CD4-positive, CD25-positive, alpha-beta regulatory T cell (primary cell): ENCODE measurements around the gene ZBTB16. TPM values are rescaled to one million over a fixed set of nuclear protein-coding genes. Genes with fewer than 3 reads are reported as not detected.
A peak's percentile ranks its signal among the peaks of the same experiment; 100 is the strongest.

Experiments
- ATAC-seq, 2 donors: fragments of 150-1000 bp; cut with Tn5 transposase; one replicate each; pipeline ENCODE4 v1.10.0; 2021; ENCODE audit warnings: low read depth in 2 of 2, moderate number of reproducible peaks in 2 of 2, moderate library complexity in 1 of 2
- DNase-seq, 3 donors: peaks; one replicate each; pipeline versions ENCODE4 v3.0.0 to v3.0.0-alpha.2; 2012 to 2022; ENCODE audit warnings: mixed read lengths in 1 of 3
- H3K27ac ChIP-seq: one replicate; pipeline ENCODE4 v1.7.0; 2013; ENCODE audit warnings: mild to moderate bottlenecking, low read length; ENCODE audit not compliant: insufficient read depth, poor library complexity, severe bottlenecking
- H3K27me3 ChIP-seq: one replicate; pipeline ENCODE4 v1.7.0; 2013; ENCODE audit warnings: low read length; ENCODE audit not compliant: control insufficient read depth, insufficient read depth
- H3K36me3 ChIP-seq: one replicate; pipeline ENCODE4 v1.7.0; 2013; ENCODE audit warnings: mild to moderate bottlenecking, low read length, moderate library complexity; ENCODE audit not compliant: control insufficient read depth, insufficient read depth
- H3K4me1 ChIP-seq: 2 replicates; pipeline ENCODE4 v1.7.0; 2013; ENCODE audit warnings: mild to moderate bottlenecking, low read length; ENCODE audit not compliant: insufficient read depth, control insufficient read depth, poor library complexity, severe bottlenecking
- H3K4me3 ChIP-seq: one replicate; pipeline ENCODE4 v1.7.0; 2013; ENCODE audit warnings: low read depth, mild to moderate bottlenecking, low read length, moderate library complexity
- H3K9me3 ChIP-seq, 2 experiments: 1 replicate in 1 of 2; 2 replicates in 1 of 2; pipeline ENCODE4 v1.7.0; 2013; ENCODE audit warnings: low read length in 2 of 2, mild to moderate bottlenecking in 1 of 2, moderate library complexity in 1 of 2; ENCODE audit not compliant: control insufficient read depth in 2 of 2
- H3K27ac Mint-ChIP-seq, 3 donors: one replicate each; pipeline ENCODE4 v1.8.0; 2020 to 2022; ENCODE audit warnings: mild to moderate bottlenecking in 3 of 3, mixed read lengths in 3 of 3, moderate library complexity in 2 of 3
- H3K27me3 Mint-ChIP-seq: one replicate; pipeline ENCODE4 v1.8.0; 2022; ENCODE audit warnings: mild to moderate bottlenecking, mixed read lengths
- H3K36me3 Mint-ChIP-seq: one replicate; pipeline ENCODE4 v1.8.0; 2020; ENCODE audit warnings: mixed read lengths
- H3K4me1 Mint-ChIP-seq, 4 donors: one replicate each; pipeline ENCODE4 v1.8.0; 2020 to 2022; ENCODE audit warnings: mixed read lengths in 4 of 4, mild to moderate bottlenecking in 1 of 4
- H3K4me3 Mint-ChIP-seq, 4 donors: one replicate each; pipeline ENCODE4 v1.8.0; 2020 to 2022; ENCODE audit warnings: mild to moderate bottlenecking in 4 of 4, mixed read lengths in 4 of 4, moderate library complexity in 3 of 4
- H3K9me3 Mint-ChIP-seq, 7 donors: one replicate each; pipeline ENCODE4 v1.8.0; 2020 to 2022; ENCODE audit warnings: mixed read lengths in 7 of 7, mild to moderate bottlenecking in 3 of 7, moderate library complexity in 2 of 7
- polyA plus RNA-seq, 4 donors: library from polyadenylated mRNA; unstranded; fragments of 300-500 nt; fragmentation: Illumina TruSeq; gene quantifications; one replicate each; pipeline ENCODE4 v1.2.3, GENCODE V29; 2021
- total RNA-seq: library from RNA; stranded (reverse); gene quantifications from one replicate; pipeline ENCODE4 v1.2.3, GENCODE V29; 2022

ZBTB16 gene
- total and polyA plus RNA-seq, 5 donors from 2014 or later = 2.9 to 28.1 (median 8.5) TPM

GRCh38 chr11:114056409-114056808 lies 3.1 kb upstream of the ZBTB16 start:
- Mint-ChIP-seq H3K4me1 (peaks cover 0 to 14% (median 3%) of the 10 kb centered on the region in 4 donors), H3K36me3 (no peaks in the 10 kb centered on the region), H3K27me3 (peaks cover 53% of the 10 kb centered on the region), H3K9me3 (no peaks in the 10 kb centered on the region), H3K27ac (no peak overlapping the region), H3K4me3 (no peak overlapping the region)
- Histone ChIP-seq H3K27me3 (peaks cover 13% of the 10 kb centered on the region), H3K27ac (no peak overlapping the region), H3K4me1 (peaks cover 26% of the 10 kb centered on the region), H3K4me3 (no peak overlapping the region), H3K36me3 (no peaks in the 10 kb centered on the region), H3K9me3 (no peaks in the 10 kb centered on the region)
- DNase-seq (no peak), ATAC-seq (no peak)

GRCh38 chr11:114057147-114057546 lies 2.4 kb upstream of the ZBTB16 start:
- Mint-ChIP-seq H3K27me3 (peaks cover 61% of the 10 kb centered on the region), H3K9me3 (no peaks in the 10 kb centered on the region), H3K27ac (peak overlapping the region in 1 of 3 donors; percentile 38), H3K4me1 (peaks cover 0 to 19% (median 6%) of the 10 kb centered on the region in 4 donors), H3K36me3 (no peaks in the 10 kb centered on the region), H3K4me3 (peak overlapping the region in 1 of 4 donors; percentile 82)
- ATAC-seq (no peak), DNase-seq (no peak)
- no peak overlapping the region for H3K4me3 ChIP-seq
- H3K36me3 ChIP-seq = no peaks in the 10 kb centered on the region
- H3K27ac ChIP-seq = no peak overlapping the region
- peaks cover 16% of the 10 kb centered on the region for H3K27me3 ChIP-seq
- no peaks in the 10 kb centered on the region for H3K9me3 ChIP-seq
- H3K4me1 ChIP-seq = peaks cover 26% of the 10 kb centered on the region

- H3K9me3 ChIP-seq = no peaks in the 10 kb centered on the region
- Mint-ChIP-seq H3K36me3 (no peaks in the 10 kb centered on the region), H3K4me1 (peaks cover 0 to 22% (median 7%) of the 10 kb centered on the region in 4 donors), H3K27ac (peak overlapping the region in 1 of 3 donors; percentile 38), H3K9me3 (no peaks in the 10 kb centered on the region), H3K27me3 (peaks cover 65% of the 10 kb centered on the region), H3K4me3 (peak overlapping the region in 3 of 4 donors; percentile 42 to 82 (median 64))
- no peak for ATAC-seq
- no peaks in the 10 kb centered on the region for H3K36me3 ChIP-seq
- DNase-seq = no peak
- H3K4me1 ChIP-seq = peaks cover 26% of the 10 kb centered on the region
- no peak overlapping the region for H3K4me3 ChIP-seq
- no peak overlapping the region for H3K27ac ChIP-seq
- H3K27me3 ChIP-seq = peaks cover 16% of the 10 kb centered on the region
These were observed 1.9 kb upstream of the ZBTB16 start for GRCh38 chr11:114057605-114058004.

- H3K36me3 Mint-ChIP-seq = no peaks in the 10 kb centered on the region
- no peaks in the 10 kb centered on the region for H3K9me3 ChIP-seq
- no peak overlapping the region for H3K27ac ChIP-seq
- H3K27me3 ChIP-seq = peaks cover 16% of the 10 kb centered on the region
- H3K4me1 ChIP-seq = peaks cover 26% of the 10 kb centered on the region
- H3K27me3 Mint-ChIP-seq = peaks cover 70% of the 10 kb centered on the region
- H3K27ac Mint-ChIP-seq = no peak overlapping the region
- H3K4me3 ChIP-seq = no peak overlapping the region
- ATAC-seq (no peak), DNase-seq (no peak)
- peaks cover 0 to 22% (median 7%) of the 10 kb centered on the region in 4 donors for H3K4me1 Mint-ChIP-seq
- no peaks in the 10 kb centered on the region for H3K9me3 Mint-ChIP-seq
- H3K4me3 Mint-ChIP-seq = peak overlapping the region in 3 of 4 donors; percentile 36 to 87 (median 82)
- H3K36me3 ChIP-seq = no peaks in the 10 kb centered on the region
These were observed 1.3 kb upstream of the ZBTB16 start for GRCh38 chr11:114058026-114058706.

- Mint-ChIP-seq H3K9me3 (no peaks in the 10 kb centered on the region), H3K36me3 (no peaks in the 10 kb centered on the region), H3K4me1 (peaks cover 0 to 22% (median 7%) of the 10 kb centered on the region in 4 donors), H3K4me3 (peak overlapping the region; percentile 82 to 90 (median 88)), H3K27me3 (peaks cover 71% of the 10 kb centered on the region), H3K27ac (peak overlapping the region in 1 of 3 donors; percentile 41)
- Histone ChIP-seq H3K27me3 (peaks cover 16% of the 10 kb centered on the region), H3K9me3 (no peaks in the 10 kb centered on the region), H3K4me3 (no peak overlapping the region), H3K4me1 (peaks cover 26% of the 10 kb centered on the region), H3K36me3 (no peaks in the 10 kb centered on the region), H3K27ac (no peak overlapping the region)
- DNase-seq = no peak
- no peak for ATAC-seq
These were observed 637 bp upstream of the ZBTB16 start for GRCh38 chr11:114058871-114059277.

- peak; percentile 9 to 13 for ATAC-seq
- H3K4me3 ChIP-seq = peak overlapping the region; percentile 32
- no peaks in the 10 kb centered on the region for H3K9me3 Mint-ChIP-seq
- peak overlapping the region in 2 of 3 donors; percentile 41 to 69 for H3K27ac Mint-ChIP-seq
- H3K27me3 ChIP-seq = peaks cover 16% of the 10 kb centered on the region
- peak in 2 of 3 donors; percentile 17 to 40 for DNase-seq
- H3K36me3 ChIP-seq = no peaks in the 10 kb centered on the region
- peaks cover 65% of the 10 kb centered on the region for H3K27me3 Mint-ChIP-seq
- H3K36me3 Mint-ChIP-seq = no peaks in the 10 kb centered on the region
- H3K4me3 Mint-ChIP-seq = peak overlapping the region; percentile 91 to 95 (median 94)
- H3K9me3 ChIP-seq = no peaks in the 10 kb centered on the region
- H3K4me1 ChIP-seq = peaks cover 26% of the 10 kb centered on the region
- H3K4me1 Mint-ChIP-seq = peaks cover 0 to 22% (median 7%) of the 10 kb centered on the region in 4 donors
- H3K27ac ChIP-seq = peak overlapping the region; percentile 23
These were observed 477 bp downstream of the ZBTB16 start for GRCh38 chr11:114059984-114060391.

- Histone ChIP-seq H3K9me3 (no peaks in the 10 kb centered on the region), H3K4me1 (peaks cover 26% of the 10 kb centered on the region), H3K27ac (no peak overlapping the region), H3K36me3 (no peaks in the 10 kb centered on the region), H3K27me3 (peaks cover 16% of the 10 kb centered on the region), H3K4me3 (peak overlapping the region; percentile 53)
- ATAC-seq (peak; percentile 14 to 15), DNase-seq (peak in 2 of 3 donors; percentile 23 to 38)
- peak overlapping the region in 2 of 3 donors; percentile 41 to 69 for H3K27ac Mint-ChIP-seq
- no peaks in the 10 kb centered on the region for H3K36me3 Mint-ChIP-seq
- peak overlapping the region; percentile 91 to 95 (median 94) for H3K4me3 Mint-ChIP-seq
- peaks cover 0 to 26% (median 7%) of the 10 kb centered on the region in 4 donors for H3K4me1 Mint-ChIP-seq
- peaks cover 65% of the 10 kb centered on the region for H3K27me3 Mint-ChIP-seq
- H3K9me3 Mint-ChIP-seq = no peaks in the 10 kb centered on the region
These were observed 1.0 kb downstream of the ZBTB16 start for GRCh38 chr11:114060392-114061047.
